ENCODE data around the gene SEZ6L2. TPM values are rescaled to one million over a fixed set of nuclear protein-coding genes. Genes with fewer than 3 reads are reported as not detected.

Gene SEZ6L2
- total and polyA plus RNA-seq, 9 of the 15 experiments (the other 6 are each of a cell fraction or from before 2014, with no cell fraction given): 0.10 to 2.1 (median 0.72) TPM

DNA sequence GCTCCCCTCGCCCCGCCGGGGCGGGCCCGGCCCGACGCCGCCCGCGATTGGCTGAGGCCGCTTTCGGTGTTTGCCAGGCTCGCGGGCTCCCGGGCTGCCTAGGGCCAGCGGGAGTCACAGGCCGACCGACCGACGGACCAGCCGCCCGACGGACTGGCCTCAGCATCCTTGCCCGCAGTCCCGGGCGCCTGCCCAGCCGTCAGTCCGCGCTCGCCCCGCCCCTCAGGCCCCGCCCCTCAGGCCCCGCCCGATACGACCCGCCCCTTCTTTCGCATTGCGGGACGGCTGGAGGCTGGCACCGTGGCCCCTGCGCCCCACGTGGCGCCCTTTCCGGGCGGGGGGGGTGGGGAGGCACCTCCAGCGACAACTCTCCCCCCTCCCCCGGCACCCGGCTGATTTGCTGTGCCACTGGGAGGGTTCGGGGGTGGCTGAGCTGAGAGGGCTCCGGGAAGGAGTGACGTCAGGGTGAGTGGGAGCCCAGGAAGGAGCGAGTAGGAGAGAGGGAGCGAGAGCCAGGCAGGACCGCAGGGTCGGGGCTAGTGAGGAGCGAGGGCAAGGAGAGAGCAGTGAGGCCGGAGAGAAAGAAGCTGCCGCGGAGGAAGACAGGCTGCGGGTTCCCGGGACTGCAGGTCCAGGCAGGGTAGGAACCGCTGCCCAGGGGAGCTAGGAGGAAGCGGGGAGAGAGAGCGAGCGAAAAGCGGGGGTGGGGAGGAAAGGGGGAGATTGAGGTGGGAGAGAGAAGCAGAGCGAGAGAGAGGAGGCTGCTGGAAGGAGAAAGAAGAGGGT lies 945 bp upstream of the SEZ6L2 start, which contains the start of gene ASPHD1 (continued):
- TF ChIP-seq, protein P1, sequence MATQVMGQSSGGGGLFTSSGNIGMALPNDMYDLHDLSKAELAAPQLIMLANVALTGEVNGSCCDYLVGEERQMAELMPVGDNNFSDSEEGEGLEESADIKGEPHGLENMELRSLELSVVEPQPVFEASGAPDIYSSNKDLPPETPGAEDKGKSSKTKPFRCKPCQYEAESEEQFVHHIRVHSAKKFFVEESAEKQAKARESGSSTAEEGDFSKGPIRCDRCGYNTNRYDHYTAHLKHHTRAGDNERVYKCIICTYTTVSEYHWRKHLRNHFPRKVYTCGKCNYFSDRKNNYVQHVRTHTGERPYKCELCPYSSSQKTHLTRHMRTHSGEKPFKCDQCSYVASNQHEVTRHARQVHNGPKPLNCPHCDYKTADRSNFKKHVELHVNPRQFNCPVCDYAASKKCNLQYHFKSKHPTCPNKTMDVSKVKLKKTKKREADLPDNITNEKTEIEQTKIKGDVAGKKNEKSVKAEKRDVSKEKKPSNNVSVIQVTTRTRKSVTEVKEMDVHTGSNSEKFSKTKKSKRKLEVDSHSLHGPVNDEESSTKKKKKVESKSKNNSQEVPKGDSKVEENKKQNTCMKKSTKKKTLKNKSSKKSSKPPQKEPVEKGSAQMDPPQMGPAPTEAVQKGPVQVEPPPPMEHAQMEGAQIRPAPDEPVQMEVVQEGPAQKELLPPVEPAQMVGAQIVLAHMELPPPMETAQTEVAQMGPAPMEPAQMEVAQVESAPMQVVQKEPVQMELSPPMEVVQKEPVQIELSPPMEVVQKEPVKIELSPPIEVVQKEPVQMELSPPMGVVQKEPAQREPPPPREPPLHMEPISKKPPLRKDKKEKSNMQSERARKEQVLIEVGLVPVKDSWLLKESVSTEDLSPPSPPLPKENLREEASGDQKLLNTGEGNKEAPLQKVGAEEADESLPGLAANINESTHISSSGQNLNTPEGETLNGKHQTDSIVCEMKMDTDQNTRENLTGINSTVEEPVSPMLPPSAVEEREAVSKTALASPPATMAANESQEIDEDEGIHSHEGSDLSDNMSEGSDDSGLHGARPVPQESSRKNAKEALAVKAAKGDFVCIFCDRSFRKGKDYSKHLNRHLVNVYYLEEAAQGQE (IDR thresholded peaks at IDR 0.05; ENCODE audit: borderline replicate concordance): no peak; the same call in 1 of the 2 replicates
- TF ChIP-seq, protein P1 (CRISPR knock-in tag; IDR thresholded peaks at IDR 0.05; ENCODE audit: low read depth): peak; percentile 99; the same call in 1 of the 2 replicates
- TF ChIP-seq KDM5B (IDR thresholded peaks at IDR 0.05; ENCODE audit: insufficient replicate concordance, low read depth, low read length): no peak
- TF ChIP-seq KLF16 (IDR thresholded peaks at IDR 0.05): no peak
- TF ChIP-seq SNIP1 (IDR thresholded peaks at IDR 0.05; ENCODE audit: low read depth): no peak
- no peak; a peak in 3 of 4 replicates for TF ChIP-seq MAZ (CRISPR knock-in tag; conservative IDR thresholded peaks at IDR 0.05 in 1 of 2, IDR thresholded peaks at IDR 0.05 in 1 of 2)
- no peak for TF ChIP-seq PTTG1 (tag; IDR thresholded peaks at IDR 0.05; ENCODE audit: low read depth)
- TF ChIP-seq ZFP1 (CRISPR knock-in tag; IDR thresholded peaks at IDR 0.05): no peak
- no peak; the same call in 1 of the 2 replicates for TF ChIP-seq SMAD4 (CRISPR knock-in tag; conservative IDR thresholded peaks at IDR 0.05)
- TF ChIP-seq ZNF212 (CRISPR knock-in tag; IDR thresholded peaks at IDR 0.05): no peak
- TF ChIP-seq, protein P2, sequence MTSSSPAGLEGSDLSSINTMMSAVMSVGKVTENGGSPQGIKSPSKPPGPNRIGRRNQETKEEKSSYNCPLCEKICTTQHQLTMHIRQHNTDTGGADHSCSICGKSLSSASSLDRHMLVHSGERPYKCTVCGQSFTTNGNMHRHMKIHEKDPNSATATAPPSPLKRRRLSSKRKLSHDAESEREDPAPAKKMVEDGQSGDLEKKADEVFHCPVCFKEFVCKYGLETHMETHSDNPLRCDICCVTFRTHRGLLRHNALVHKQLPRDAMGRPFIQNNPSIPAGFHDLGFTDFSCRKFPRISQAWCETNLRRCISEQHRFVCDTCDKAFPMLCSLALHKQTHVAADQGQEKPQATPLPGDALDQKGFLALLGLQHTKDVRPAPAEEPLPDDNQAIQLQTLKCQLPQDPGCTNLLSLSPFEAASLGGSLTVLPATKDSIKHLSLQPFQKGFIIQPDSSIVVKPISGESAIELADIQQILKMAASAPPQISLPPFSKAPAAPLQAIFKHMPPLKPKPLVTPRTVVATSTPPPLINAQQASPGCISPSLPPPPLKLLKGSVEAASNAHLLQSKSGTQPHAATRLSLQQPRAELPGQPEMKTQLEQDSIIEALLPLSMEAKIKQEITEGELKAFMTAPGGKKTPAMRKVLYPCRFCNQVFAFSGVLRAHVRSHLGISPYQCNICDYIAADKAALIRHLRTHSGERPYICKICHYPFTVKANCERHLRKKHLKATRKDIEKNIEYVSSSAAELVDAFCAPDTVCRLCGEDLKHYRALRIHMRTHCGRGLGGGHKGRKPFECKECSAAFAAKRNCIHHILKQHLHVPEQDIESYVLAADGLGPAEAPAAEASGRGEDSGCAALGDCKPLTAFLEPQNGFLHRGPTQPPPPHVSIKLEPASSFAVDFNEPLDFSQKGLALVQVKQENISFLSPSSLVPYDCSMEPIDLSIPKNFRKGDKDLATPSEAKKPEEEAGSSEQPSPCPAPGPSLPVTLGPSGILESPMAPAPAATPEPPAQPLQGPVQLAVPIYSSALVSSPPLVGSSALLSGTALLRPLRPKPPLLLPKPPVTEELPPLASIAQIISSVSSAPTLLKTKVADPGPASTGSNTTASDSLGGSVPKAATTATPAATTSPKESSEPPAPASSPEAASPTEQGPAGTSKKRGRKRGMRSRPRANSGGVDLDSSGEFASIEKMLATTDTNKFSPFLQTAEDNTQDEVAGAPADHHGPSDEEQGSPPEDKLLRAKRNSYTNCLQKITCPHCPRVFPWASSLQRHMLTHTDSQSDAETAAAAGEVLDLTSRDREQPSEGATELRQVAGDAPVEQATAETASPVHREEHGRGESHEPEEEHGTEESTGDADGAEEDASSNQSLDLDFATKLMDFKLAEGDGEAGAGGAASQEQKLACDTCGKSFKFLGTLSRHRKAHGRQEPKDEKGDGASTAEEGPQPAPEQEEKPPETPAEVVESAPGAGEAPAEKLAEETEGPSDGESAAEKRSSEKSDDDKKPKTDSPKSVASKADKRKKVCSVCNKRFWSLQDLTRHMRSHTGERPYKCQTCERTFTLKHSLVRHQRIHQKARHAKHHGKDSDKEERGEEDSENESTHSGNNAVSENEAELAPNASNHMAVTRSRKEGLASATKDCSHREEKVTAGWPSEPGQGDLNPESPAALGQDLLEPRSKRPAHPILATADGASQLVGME (CRISPR knock-in tag; IDR thresholded peaks at IDR 0.05): no peak
- TF ChIP-seq ZNF707 (CRISPR knock-in tag; conservative IDR thresholded peaks at IDR 0.05): no peak
- no peak for TF ChIP-seq KDM1A (IDR thresholded peaks at IDR 0.05)
- TF ChIP-seq BCOR (IDR thresholded peaks at IDR 0.05): no peak

Data from K562 (cell line).